Osteoblast (primary cell): ENCODE measurements around the gene IL6R. TPM values are rescaled to one million over a fixed set of nuclear protein-coding genes. Genes with fewer than 3 reads are reported as not detected.
A peak's percentile ranks its signal among the peaks of the same experiment; 100 is the strongest.

Experiments
- DNase-seq: peaks from one replicate; pipeline ENCODE4 v3.0.0; 2011; ENCODE audit warnings: low spot score, mixed read lengths; ENCODE audit not compliant: insufficient read length; ENCODE audit errors: missing footprints
- H2AFZ ChIP-seq: 2 replicates; pipeline ENCODE4 v1.6.0; 2011; ENCODE audit warnings: mild to moderate bottlenecking, low read length
- H3K27ac ChIP-seq: 2 replicates; pipeline ENCODE4 v1.5.1; 2011; ENCODE audit warnings: mild to moderate bottlenecking, low read depth, low read length, moderate library complexity
- H3K27me3 ChIP-seq: 2 replicates; pipeline ENCODE4 v1.6.0; 2012; ENCODE audit warnings: mild to moderate bottlenecking, control low read depth, inconsistent platforms, low read length, moderate library complexity; ENCODE audit not compliant: insufficient read depth
- H3K36me3 ChIP-seq: 2 replicates; pipeline ENCODE4 v1.5.1; 2011; ENCODE audit warnings: mild to moderate bottlenecking, low read length, control low read depth, moderate library complexity; ENCODE audit not compliant: insufficient read depth
- H3K4me1 ChIP-seq: 2 replicates; pipeline ENCODE4 v1.5.1; 2011; ENCODE audit warnings: mild to moderate bottlenecking, low read length, control low read depth, moderate library complexity; ENCODE audit not compliant: insufficient read depth
- H3K4me2 ChIP-seq: 2 replicates; pipeline ENCODE4 v1.6.0; 2011; ENCODE audit warnings: mild to moderate bottlenecking, low read length; ENCODE audit not compliant: insufficient read depth
- H3K4me3 ChIP-seq: fragments of 200-600 bp; sonication (generic); 3 replicates; pipeline ENCODE4 v1.5.1; 2012; ENCODE audit warnings: mild to moderate bottlenecking, low read length, inconsistent platforms; ENCODE audit not compliant: insufficient read depth
- H3K79me2 ChIP-seq: 2 replicates; pipeline ENCODE4 v1.6.0; 2012; ENCODE audit warnings: mild to moderate bottlenecking, low read length, control low read depth, inconsistent platforms; ENCODE audit not compliant: insufficient read depth
- H3K9me3 ChIP-seq: 2 replicates; pipeline ENCODE4 v1.5.1; 2011; ENCODE audit warnings: low read depth, low read length, control low read depth
- H4K20me1 ChIP-seq: 2 replicates; pipeline ENCODE4 v1.6.0; 2012; ENCODE audit warnings: mild to moderate bottlenecking, low read length, control low read depth; ENCODE audit not compliant: insufficient read depth
- total RNA-seq: library from RNA; depleted of rRNA; stranded (reverse); fragments of >200 nt; gene quantifications from 2 replicates; pipeline ENCODE4 v1.2.3, GENCODE V29; 2012
- TF ChIP-seq, protein P1 (sequence below): IDR thresholded peaks from 2 replicates; pipeline ENCODE4 v1.5.1; 2011; ENCODE audit warnings: mild to moderate bottlenecking, low read depth, low read length, moderate library complexity; ENCODE audit errors: extremely low read depth

Gene IL6R
- total RNA-seq, 1 donor: 8.0 TPM

DNA sequence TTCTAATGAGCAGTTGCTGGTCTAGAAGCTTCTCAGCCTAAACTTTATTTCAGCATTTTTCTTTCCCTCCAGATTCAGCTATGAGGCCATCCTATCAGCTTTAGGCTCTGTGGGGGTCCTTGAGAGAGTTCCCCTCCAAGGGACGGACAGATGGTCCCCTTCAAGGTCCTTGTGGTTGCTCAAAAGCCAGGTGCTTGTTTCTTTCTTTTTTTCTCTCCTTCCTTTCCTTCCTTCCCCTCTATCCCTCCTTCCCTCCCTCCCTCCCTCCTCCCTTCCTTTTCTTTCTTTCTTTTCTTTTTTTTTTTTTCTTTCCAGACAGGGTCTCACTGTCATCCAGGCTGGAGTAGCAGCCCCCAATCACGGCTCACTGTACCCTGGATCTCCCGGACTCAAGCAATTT lies 1.2 kb upstream of the IL6R start:
- Histone ChIP-seq H3K79me2 (peaks cover 10% of the 10 kb centered on the region), H3K27ac (no peak overlapping the region), H3K9me3 (no peaks in the 10 kb centered on the region), H2AFZ (no peak overlapping the region), H3K4me2 (no peak overlapping the region), H3K4me1 (peaks cover 29% of the 10 kb centered on the region), H3K36me3 (no peaks in the 10 kb centered on the region), H3K27me3 (peaks cover 8% of the 10 kb centered on the region), H4K20me1 (no peaks in the 10 kb centered on the region), H3K4me3 (no peak overlapping the region)
- TF ChIP-seq, protein P1, sequence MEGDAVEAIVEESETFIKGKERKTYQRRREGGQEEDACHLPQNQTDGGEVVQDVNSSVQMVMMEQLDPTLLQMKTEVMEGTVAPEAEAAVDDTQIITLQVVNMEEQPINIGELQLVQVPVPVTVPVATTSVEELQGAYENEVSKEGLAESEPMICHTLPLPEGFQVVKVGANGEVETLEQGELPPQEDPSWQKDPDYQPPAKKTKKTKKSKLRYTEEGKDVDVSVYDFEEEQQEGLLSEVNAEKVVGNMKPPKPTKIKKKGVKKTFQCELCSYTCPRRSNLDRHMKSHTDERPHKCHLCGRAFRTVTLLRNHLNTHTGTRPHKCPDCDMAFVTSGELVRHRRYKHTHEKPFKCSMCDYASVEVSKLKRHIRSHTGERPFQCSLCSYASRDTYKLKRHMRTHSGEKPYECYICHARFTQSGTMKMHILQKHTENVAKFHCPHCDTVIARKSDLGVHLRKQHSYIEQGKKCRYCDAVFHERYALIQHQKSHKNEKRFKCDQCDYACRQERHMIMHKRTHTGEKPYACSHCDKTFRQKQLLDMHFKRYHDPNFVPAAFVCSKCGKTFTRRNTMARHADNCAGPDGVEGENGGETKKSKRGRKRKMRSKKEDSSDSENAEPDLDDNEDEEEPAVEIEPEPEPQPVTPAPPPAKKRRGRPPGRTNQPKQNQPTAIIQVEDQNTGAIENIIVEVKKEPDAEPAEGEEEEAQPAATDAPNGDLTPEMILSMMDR: no peak
- no peak for DNase-seq

- TF ChIP-seq, protein P1: no peak
- DNase-seq: no peak
- H3K27me3 ChIP-seq: peaks cover 8% of the 10 kb centered on the region
- peak overlapping the region; percentile 88 for H2AFZ ChIP-seq
- no peak overlapping the region for H3K27ac ChIP-seq
- H3K79me2 ChIP-seq: peaks cover 10% of the 10 kb centered on the region
- H3K4me2 ChIP-seq: peak overlapping the region; percentile 93
- no peaks in the 10 kb centered on the region for H3K36me3 ChIP-seq
- peak overlapping the region; percentile 82 for H3K4me3 ChIP-seq
- H3K9me3 ChIP-seq: no peaks in the 10 kb centered on the region
- no peaks in the 10 kb centered on the region for H4K20me1 ChIP-seq
- peaks cover 29% of the 10 kb centered on the region for H3K4me1 ChIP-seq
Measured at GRCh38 chr1:154404511-154404931, 622 bp upstream of the IL6R start.

GRCh38 chr1:154405747-154406571 lies 816 bp downstream of the IL6R start:
- peak overlapping the region; percentile 82 for H3K4me3 ChIP-seq
- peak overlapping the region; percentile 92 for H3K27ac ChIP-seq

GRCh38 chr1:154406572-154406879 lies 1.4 kb downstream of the IL6R start:
- peaks cover 8% of the 10 kb centered on the region for H3K27me3 ChIP-seq
- H3K4me1 ChIP-seq: peaks cover 29% of the 10 kb centered on the region
- H3K4me3 ChIP-seq: peak overlapping the region; percentile 82
- TF ChIP-seq, protein P1: no peak
- H2AFZ ChIP-seq: no peak overlapping the region
- H3K79me2 ChIP-seq: peaks cover 16% of the 10 kb centered on the region
- peak overlapping the region; percentile 98 for H3K4me2 ChIP-seq
- no peaks in the 10 kb centered on the region for H3K9me3 ChIP-seq
- no peaks in the 10 kb centered on the region for H3K36me3 ChIP-seq
- peak overlapping the region; percentile 92 for H3K27ac ChIP-seq
- no peaks in the 10 kb centered on the region for H4K20me1 ChIP-seq
- no peak for DNase-seq

More at GRCh38 chr1:154405747-154406571, 816 bp downstream of the IL6R start:
- peak; percentile 79 for DNase-seq
- TF ChIP-seq, protein P1: peak; percentile 38
- Histone ChIP-seq H3K4me1 (peaks cover 29% of the 10 kb centered on the region), H4K20me1 (no peaks in the 10 kb centered on the region), H3K9me3 (no peaks in the 10 kb centered on the region), H2AFZ (peak overlapping the region; percentile 68), H3K4me2 (peak overlapping the region; percentile 98), H3K79me2 (peaks cover 14% of the 10 kb centered on the region), H3K27me3 (peaks cover 8% of the 10 kb centered on the region), H3K36me3 (no peaks in the 10 kb centered on the region)
